Gastrocnemius medialis (tissue), 4 donors: ENCODE measurements around the gene DDX31. TPM values are rescaled to one million over a fixed set of nuclear protein-coding genes. Genes with fewer than 3 reads are reported as not detected.

Source experiments
- ATAC-seq, 2 donors: fragments of 150-250 bp; one replicate each; pipeline ENCODE4 v1.9.1; 2016
- DNase-seq, 2 donors: peaks; one replicate each; pipeline ENCODE4 v3.0.0-alpha.2; 2019
- H3K27ac ChIP-seq, 4 donors: fragments of 200-600 bp; sonication (generic); 1 replicate in 1 of 4; 2 replicates in 3 of 4; pipeline ENCODE4 v1.5.1; 2016 to 2018; ENCODE audit warnings: mild to moderate bottlenecking in 2 of 4, moderate library complexity in 1 of 4
- H3K27me3 ChIP-seq, 3 donors: fragments of 200-600 bp; sonication (generic) in 2 of 3; 1 replicate in 1 of 3; 2 replicates in 2 of 3; pipeline versions ENCODE4 v1.5.1 to v1.6.0; 2016 to 2019; ENCODE audit warnings: mild to moderate bottlenecking in 1 of 3, moderate library complexity in 1 of 3
- H3K36me3 ChIP-seq, 2 donors: fragments of 200-600 bp; sonication (generic) in 1 of 2; one replicate each; pipeline ENCODE4 v1.5.1; 2017 to 2018
- H3K4me1 ChIP-seq, 2 donors: fragments of 200-600 bp; sonication (generic) in 1 of 2; one replicate each; pipeline ENCODE4 v1.5.1; 2016 to 2017; ENCODE audit warnings: mild to moderate bottlenecking in 2 of 2
- H3K4me3 ChIP-seq, 4 donors: fragments of 200-600 bp; sonication (generic) in 3 of 4; 1 replicate in 1 of 4; 2 replicates in 3 of 4; pipeline ENCODE4 v1.5.1; 2016 to 2019; ENCODE audit warnings: mild to moderate bottlenecking in 2 of 4
- H3K9me3 ChIP-seq, 3 donors: fragments of 200-600 bp; sonication (generic) in 2 of 3; 1 replicate in 1 of 3; 2 replicates in 2 of 3; pipeline ENCODE4 v1.5.1; 2016 to 2019
- POLR2A ChIP-seq, 2 donors: fragments of 450-650 bp; IDR thresholded peaks; one replicate each; pipeline ENCODE4 v1.6.1; 2017; ENCODE audit warnings: antibody characterized with exemption in 2 of 2, mild to moderate bottlenecking in 2 of 2, moderate library complexity in 2 of 2
- in situ Hi-C, 4 donors: fragments of 200-750 bp; cut with MboI; loops; one replicate each; pipeline versions ENCODE4 v1.15.0 to v1.8.0; 2017; ENCODE audit warnings: low sequenced_read_pairs in 4 of 4
- intact Hi-C: fragments of 100-400 bp; cut with DNase I; formaldehyde crosslinking; loops from one replicate; pipeline ENCODE4 v1.15.1; 2023; ENCODE audit warnings: low total_unique reads
- total RNA-seq, 4 donors: library from RNA; depleted of rRNA; stranded (reverse); fragments of >200 nt; gene quantifications; one replicate each; pipeline versions ENCODE4 v1.1.0 to v1.2.3, GENCODE V29; 2016
- TF ChIP-seq, protein P1 (sequence below), 5 experiments: fragments of 450-650 bp in 3 of 5; fragments of 200-600 bp in 2 of 5; sonication (generic) in 2 of 5; IDR thresholded peaks in 4 of 5; conservative IDR thresholded peaks in 1 of 5; 1 replicate in 4 of 5; 2 replicates in 1 of 5; pipeline ENCODE4 v1.5.1; 2016 to 2019; ENCODE audit warnings: antibody characterized with exemption in 5 of 5, mild to moderate bottlenecking in 3 of 5, moderate library complexity in 3 of 5

DDX31 gene
- total RNA-seq, 4 donors from 2014 or later, result 5.4 to 8.8 (median 6.4) TPM

DNA sequence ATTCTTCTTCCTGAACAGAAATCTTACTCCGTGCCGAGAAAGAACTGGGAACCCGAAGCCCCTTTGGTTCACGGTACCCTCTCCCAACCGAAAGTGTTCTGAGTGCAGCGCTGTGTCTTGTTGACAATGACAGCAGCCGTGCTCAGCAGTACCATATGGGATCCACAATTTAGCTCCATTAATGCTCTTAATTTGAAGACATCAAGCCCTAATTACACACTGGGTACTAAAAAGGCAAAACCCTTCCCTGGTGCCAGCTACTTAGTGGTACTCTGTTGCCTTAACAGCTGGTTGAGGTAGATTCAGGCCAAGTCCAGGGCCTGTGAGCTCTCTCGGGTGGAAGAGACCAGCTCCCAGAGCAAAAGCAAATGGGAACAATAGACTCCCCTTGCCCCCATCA, 24.5 kb downstream of the DDX31 start:
- Histone ChIP-seq H3K27ac (no peak overlapping the region), H3K9me3 (no peaks in the 10 kb centered on the region), H3K27me3 (no peaks in the 10 kb centered on the region), H3K4me1 (no peaks in the 10 kb centered on the region), H3K4me3 (no peak overlapping the region), H3K36me3 (peaks cover 0 to 92% of the 10 kb centered on the region in 2 donors)
- ATAC-seq (no peak), DNase-seq (no peak)
- intact Hi-C loops (no loop called here), in situ Hi-C loops (no loop called here)
- TF ChIP-seq POLR2A (IDR thresholded peaks at IDR 0.05), result no peak
- TF ChIP-seq, protein P1, sequence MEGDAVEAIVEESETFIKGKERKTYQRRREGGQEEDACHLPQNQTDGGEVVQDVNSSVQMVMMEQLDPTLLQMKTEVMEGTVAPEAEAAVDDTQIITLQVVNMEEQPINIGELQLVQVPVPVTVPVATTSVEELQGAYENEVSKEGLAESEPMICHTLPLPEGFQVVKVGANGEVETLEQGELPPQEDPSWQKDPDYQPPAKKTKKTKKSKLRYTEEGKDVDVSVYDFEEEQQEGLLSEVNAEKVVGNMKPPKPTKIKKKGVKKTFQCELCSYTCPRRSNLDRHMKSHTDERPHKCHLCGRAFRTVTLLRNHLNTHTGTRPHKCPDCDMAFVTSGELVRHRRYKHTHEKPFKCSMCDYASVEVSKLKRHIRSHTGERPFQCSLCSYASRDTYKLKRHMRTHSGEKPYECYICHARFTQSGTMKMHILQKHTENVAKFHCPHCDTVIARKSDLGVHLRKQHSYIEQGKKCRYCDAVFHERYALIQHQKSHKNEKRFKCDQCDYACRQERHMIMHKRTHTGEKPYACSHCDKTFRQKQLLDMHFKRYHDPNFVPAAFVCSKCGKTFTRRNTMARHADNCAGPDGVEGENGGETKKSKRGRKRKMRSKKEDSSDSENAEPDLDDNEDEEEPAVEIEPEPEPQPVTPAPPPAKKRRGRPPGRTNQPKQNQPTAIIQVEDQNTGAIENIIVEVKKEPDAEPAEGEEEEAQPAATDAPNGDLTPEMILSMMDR (IDR thresholded peaks at IDR 0.05 in 4 of 5, conservative IDR thresholded peaks at IDR 0.05 in 1 of 5), result no peak

DNA sequence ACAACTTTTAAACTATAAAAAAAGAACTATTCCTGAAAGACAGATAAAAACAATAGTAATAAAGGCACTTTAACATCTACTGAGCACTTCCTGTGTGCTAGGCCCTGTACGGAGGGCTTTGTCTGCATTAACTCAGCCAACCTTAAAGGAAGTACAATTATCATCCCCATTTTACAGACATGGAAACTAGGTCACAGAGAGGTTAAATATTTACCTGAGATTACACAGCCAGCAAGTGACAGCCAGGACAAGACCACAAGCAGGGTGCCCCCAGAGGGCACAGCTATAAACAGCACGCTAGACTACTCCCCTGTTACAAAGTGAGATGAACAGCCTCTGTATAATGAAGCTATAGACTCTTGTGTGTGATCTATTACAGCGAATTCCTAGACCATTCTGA, 25.5 kb downstream of the DDX31 start:
- H3K27me3 ChIP-seq, result no peaks in the 10 kb centered on the region
- no peaks in the 10 kb centered on the region for H3K4me1 ChIP-seq
- H3K36me3 ChIP-seq, result peaks cover 0 to 83% of the 10 kb centered on the region in 2 donors
- in situ Hi-C loops (no loop called here), intact Hi-C loops (no loop called here)
- no peak for TF ChIP-seq POLR2A (IDR thresholded peaks at IDR 0.05)
- TF ChIP-seq, protein P1 (IDR thresholded peaks at IDR 0.05 in 4 of 5, conservative IDR thresholded peaks at IDR 0.05 in 1 of 5), result no peak
- H3K9me3 ChIP-seq, result no peaks in the 10 kb centered on the region
- DNase-seq, result no peak
- H3K4me3 ChIP-seq, result no peak overlapping the region
- H3K27ac ChIP-seq, result no peak overlapping the region
- no peak for ATAC-seq

DNA sequence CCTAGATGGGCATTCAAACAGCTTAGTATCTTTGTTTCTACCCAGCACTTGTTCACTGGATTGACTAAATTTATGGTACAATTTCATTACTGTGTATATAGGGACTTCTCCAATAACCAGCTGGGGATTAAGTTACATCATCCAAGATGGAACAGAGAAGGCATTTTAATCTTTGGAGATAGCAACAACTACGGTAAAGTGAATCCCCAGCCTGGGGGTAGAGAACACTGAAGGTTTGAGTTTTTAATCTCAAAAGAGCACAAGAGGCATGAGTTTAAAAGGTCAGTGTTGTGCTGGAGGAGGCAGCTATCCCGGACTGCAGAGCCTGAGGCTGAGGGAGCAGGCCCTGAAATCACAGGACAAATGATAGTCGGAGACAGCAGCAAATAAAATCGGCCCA, 28.6 kb downstream of the DDX31 start:
- TF ChIP-seq, protein P1 (IDR thresholded peaks at IDR 0.05 in 4 of 5, conservative IDR thresholded peaks at IDR 0.05 in 1 of 5), result no peak
- TF ChIP-seq POLR2A (IDR thresholded peaks at IDR 0.05), result no peak
- in situ Hi-C loops, result no loop called here
- H3K4me1 ChIP-seq, result no peaks in the 10 kb centered on the region

DNA sequence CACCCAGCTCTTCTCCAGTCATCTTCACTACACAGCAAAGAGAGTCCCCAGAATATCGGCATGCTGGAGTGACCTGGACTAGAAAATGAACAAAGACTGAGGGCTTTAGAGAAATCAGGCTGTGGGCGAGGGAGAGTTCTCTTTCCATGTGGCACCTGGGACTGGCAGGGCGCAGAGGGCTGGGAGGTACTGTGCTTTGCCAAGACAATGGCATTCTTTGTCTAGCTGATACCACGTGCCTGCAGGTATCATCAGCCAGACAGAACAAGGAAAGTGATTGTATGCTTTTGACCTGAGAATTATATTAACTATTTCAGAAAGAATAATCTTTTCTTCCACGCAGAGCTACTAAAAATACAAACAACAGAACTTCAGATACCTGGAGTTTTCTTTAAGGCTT, 30.5 kb downstream of the DDX31 start:
- TF ChIP-seq, protein P1 (IDR thresholded peaks at IDR 0.05 in 4 of 5, conservative IDR thresholded peaks at IDR 0.05 in 1 of 5), result no peak
- no peak for TF ChIP-seq POLR2A (IDR thresholded peaks at IDR 0.05)
- no peak for DNase-seq
- H3K4me1 ChIP-seq, result no peaks in the 10 kb centered on the region
- H3K27me3 ChIP-seq, result no peaks in the 10 kb centered on the region
- ATAC-seq, result no peak
- H3K36me3 ChIP-seq, result peaks cover 0 to 57% of the 10 kb centered on the region in 2 donors
- no peaks in the 10 kb centered on the region for H3K9me3 ChIP-seq
- in situ Hi-C loops, result no loop called here
- H3K4me3 ChIP-seq, result no peak overlapping the region
- H3K27ac ChIP-seq, result no peak overlapping the region
- intact Hi-C loops, result no loop called here

More for the DNA sequence above, 28.6 kb downstream of the DDX31 start:
- H3K27ac ChIP-seq, result no peak overlapping the region
- no peak overlapping the region for H3K4me3 ChIP-seq
- ATAC-seq, result no peak
- H3K27me3 ChIP-seq, result no peaks in the 10 kb centered on the region
- H3K36me3 ChIP-seq, result peaks cover 0 to 76% of the 10 kb centered on the region in 2 donors
- H3K9me3 ChIP-seq, result no peaks in the 10 kb centered on the region
- intact Hi-C loops, result no loop called here
- no peak for DNase-seq

DNA sequence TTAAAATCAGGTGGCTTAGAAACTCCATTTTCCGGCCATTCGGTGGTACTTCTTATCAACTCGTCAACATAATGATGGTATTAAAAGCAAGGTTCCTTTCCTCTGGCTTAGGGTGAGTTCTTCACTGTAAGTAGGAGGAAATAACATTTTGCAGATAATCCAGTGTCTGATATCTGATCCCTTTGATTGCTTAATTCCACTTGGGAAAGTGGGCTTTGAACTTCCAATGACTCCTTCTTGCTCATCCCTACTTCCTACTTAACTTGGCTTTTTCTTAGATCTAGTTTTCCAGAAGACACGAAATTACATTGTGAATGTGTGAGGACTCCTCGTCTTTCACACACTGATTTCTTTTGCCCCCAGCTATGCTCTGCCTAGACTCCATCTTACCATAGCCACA, 31.5 kb downstream of the DDX31 start:
- intact Hi-C loops, result no loop called here
- Histone ChIP-seq H3K4me3 (no peak overlapping the region), H3K9me3 (no peaks in the 10 kb centered on the region), H3K27me3 (no peaks in the 10 kb centered on the region), H3K36me3 (peaks cover 0 to 49% of the 10 kb centered on the region in 2 donors), H3K4me1 (no peaks in the 10 kb centered on the region), H3K27ac (no peak overlapping the region)
- in situ Hi-C loops, result no loop called here
- no peak for ATAC-seq
- TF ChIP-seq, protein P1 (IDR thresholded peaks at IDR 0.05 in 4 of 5, conservative IDR thresholded peaks at IDR 0.05 in 1 of 5), result no peak
- TF ChIP-seq POLR2A (IDR thresholded peaks at IDR 0.05), result no peak
- DNase-seq, result no peak
